ENCODE measurements around the gene DYNC2H1.

DNA sequence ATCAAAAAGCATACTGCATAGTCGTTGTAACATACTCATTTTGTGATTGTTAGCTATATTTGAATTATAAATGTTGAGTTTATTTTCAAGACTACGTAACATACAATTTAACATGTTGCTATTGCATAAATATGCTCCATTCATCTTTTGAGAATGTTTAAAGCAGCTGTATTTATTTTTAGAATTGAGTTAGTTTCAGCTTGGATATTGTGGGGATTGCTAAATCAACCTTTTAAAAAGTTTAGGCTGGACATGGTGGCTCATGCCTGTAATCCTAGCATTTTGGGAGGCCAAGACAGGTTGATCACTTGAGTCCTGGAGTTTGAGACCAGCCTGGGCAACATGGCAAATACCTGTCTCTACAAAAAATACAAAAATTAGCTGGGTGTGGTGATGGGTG, 288.1 kb downstream of the DYNC2H1 start:
- TF ChIP-seq FEZF1 (tag by site-specific recombination; IDR thresholded peaks at IDR 0.05) (no peak), ZNF585B (tag by site-specific recombination; IDR thresholded peaks at IDR 0.05) (no peak), TCF7L2 (IDR thresholded peaks at IDR 0.05; ENCODE audit: borderline replicate concordance, low read depth, low read length) (no peak), YY1 (tag by site-specific recombination; IDR thresholded peaks at IDR 0.05) (no peak), MYNN (tag by site-specific recombination; IDR thresholded peaks at IDR 0.05; ENCODE audit: borderline replicate concordance) (no peak), ZNF223 (tag by site-specific recombination; IDR thresholded peaks at IDR 0.05) (no peak)
- TF ChIP-seq, protein P1, sequence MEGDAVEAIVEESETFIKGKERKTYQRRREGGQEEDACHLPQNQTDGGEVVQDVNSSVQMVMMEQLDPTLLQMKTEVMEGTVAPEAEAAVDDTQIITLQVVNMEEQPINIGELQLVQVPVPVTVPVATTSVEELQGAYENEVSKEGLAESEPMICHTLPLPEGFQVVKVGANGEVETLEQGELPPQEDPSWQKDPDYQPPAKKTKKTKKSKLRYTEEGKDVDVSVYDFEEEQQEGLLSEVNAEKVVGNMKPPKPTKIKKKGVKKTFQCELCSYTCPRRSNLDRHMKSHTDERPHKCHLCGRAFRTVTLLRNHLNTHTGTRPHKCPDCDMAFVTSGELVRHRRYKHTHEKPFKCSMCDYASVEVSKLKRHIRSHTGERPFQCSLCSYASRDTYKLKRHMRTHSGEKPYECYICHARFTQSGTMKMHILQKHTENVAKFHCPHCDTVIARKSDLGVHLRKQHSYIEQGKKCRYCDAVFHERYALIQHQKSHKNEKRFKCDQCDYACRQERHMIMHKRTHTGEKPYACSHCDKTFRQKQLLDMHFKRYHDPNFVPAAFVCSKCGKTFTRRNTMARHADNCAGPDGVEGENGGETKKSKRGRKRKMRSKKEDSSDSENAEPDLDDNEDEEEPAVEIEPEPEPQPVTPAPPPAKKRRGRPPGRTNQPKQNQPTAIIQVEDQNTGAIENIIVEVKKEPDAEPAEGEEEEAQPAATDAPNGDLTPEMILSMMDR (tag by site-specific recombination; IDR thresholded peaks at IDR 0.05): no peak
- TF ChIP-seq, protein P2, sequence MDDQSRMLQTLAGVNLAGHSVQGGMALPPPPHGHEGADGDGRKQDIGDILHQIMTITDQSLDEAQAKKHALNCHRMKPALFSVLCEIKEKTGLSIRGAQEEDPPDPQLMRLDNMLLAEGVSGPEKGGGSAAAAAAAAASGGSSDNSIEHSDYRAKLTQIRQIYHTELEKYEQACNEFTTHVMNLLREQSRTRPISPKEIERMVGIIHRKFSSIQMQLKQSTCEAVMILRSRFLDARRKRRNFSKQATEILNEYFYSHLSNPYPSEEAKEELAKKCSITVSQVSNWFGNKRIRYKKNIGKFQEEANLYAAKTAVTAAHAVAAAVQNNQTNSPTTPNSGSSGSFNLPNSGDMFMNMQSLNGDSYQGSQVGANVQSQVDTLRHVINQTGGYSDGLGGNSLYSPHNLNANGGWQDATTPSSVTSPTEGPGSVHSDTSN (CRISPR knock-in tag; IDR thresholded peaks at IDR 0.05): no peak
- TF ChIP-seq, protein P3, sequence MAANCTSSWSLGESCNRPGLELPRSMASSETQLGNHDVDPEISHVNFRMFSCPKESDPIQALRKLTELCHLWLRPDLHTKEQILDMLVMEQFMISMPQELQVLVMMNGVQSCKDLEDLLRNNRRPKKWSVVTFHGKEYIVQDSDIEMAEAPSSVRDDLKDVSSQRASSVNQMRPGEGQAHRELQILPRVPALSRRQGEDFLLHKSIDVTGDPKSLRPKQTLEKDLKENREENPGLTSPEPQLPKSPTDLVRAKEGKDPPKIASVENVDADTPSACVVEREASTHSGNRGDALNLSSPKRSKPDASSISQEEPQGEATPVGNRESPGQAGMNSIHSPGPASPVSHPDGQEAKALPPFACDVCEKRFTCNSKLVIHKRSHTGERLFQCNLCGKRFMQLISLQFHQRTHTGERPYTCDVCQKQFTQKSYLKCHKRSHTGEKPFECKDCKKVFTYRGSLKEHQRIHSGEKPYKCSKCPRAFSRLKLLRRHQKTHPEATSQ (tag by site-specific recombination; IDR thresholded peaks at IDR 0.05): no peak
- TF ChIP-seq, protein P4, sequence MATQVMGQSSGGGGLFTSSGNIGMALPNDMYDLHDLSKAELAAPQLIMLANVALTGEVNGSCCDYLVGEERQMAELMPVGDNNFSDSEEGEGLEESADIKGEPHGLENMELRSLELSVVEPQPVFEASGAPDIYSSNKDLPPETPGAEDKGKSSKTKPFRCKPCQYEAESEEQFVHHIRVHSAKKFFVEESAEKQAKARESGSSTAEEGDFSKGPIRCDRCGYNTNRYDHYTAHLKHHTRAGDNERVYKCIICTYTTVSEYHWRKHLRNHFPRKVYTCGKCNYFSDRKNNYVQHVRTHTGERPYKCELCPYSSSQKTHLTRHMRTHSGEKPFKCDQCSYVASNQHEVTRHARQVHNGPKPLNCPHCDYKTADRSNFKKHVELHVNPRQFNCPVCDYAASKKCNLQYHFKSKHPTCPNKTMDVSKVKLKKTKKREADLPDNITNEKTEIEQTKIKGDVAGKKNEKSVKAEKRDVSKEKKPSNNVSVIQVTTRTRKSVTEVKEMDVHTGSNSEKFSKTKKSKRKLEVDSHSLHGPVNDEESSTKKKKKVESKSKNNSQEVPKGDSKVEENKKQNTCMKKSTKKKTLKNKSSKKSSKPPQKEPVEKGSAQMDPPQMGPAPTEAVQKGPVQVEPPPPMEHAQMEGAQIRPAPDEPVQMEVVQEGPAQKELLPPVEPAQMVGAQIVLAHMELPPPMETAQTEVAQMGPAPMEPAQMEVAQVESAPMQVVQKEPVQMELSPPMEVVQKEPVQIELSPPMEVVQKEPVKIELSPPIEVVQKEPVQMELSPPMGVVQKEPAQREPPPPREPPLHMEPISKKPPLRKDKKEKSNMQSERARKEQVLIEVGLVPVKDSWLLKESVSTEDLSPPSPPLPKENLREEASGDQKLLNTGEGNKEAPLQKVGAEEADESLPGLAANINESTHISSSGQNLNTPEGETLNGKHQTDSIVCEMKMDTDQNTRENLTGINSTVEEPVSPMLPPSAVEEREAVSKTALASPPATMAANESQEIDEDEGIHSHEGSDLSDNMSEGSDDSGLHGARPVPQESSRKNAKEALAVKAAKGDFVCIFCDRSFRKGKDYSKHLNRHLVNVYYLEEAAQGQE (tag by site-specific recombination; IDR thresholded peaks at IDR 0.05): no peak
